Loucy (cell line): ENCODE measurements around the gene POM121C.
"Not testable (repeated sequence)": the region's sequence is repeated elsewhere in the genome, so short reads cannot be mapped to it uniquely, and the experiment has no call there.

Experiments used
- H2AFZ ChIP-seq: fragments of 200-600 bp; sonication (generic); 2 replicates; pipeline ENCODE4 v1.6.0; 2016; ENCODE audit warnings: antibody characterized with exemption, mild to moderate bottlenecking, low read length, moderate library complexity
- H3F3A ChIP-seq: fragments of 200-600 bp; 2 replicates; pipeline ENCODE4 v1.6.0; 2016; ENCODE audit warnings: antibody characterized with exemption, low read depth, mild to moderate bottlenecking
- H3K27me3 ChIP-seq: fragments of 200-600 bp; sonication (generic); 2 replicates; pipeline ENCODE4 v1.6.1; 2014; ENCODE audit warnings: low read length, mild to moderate bottlenecking; ENCODE audit not compliant: insufficient read depth, poor library complexity, severe bottlenecking
- H3K36me3 ChIP-seq: fragments of 200-600 bp; sonication (generic); 2 replicates; pipeline ENCODE4 v1.6.1; 2016; ENCODE audit warnings: low read length; ENCODE audit not compliant: insufficient read depth
- H3K4me1 ChIP-seq: fragments of 200-600 bp; sonication (generic); 2 replicates; pipeline ENCODE4 v1.5.1; 2014; ENCODE audit warnings: low read length, mild to moderate bottlenecking; ENCODE audit not compliant: insufficient read depth, poor library complexity, severe bottlenecking
- H3K4me2 ChIP-seq: fragments of 200-600 bp; sonication (generic); 2 replicates; pipeline ENCODE4 v1.6.0; 2014; ENCODE audit warnings: antibody characterized with exemption, low read length, low read depth, mild to moderate bottlenecking; ENCODE audit not compliant: poor library complexity, severe bottlenecking
- H3K4me3 ChIP-seq: fragments of 200-600 bp; sonication (generic); 2 replicates; pipeline ENCODE4 v1.5.1; 2014; ENCODE audit warnings: low read length, mild to moderate bottlenecking, mixed read lengths; ENCODE audit not compliant: poor library complexity, severe bottlenecking
- H3K79me2 ChIP-seq: fragments of 200-600 bp; sonication (generic); 2 replicates; pipeline ENCODE4 v1.6.1; 2014; ENCODE audit warnings: low read length; ENCODE audit not compliant: insufficient read depth
- H3K9ac ChIP-seq: fragments of 200-600 bp; sonication (generic); 2 replicates; pipeline ENCODE4 v1.6.0; 2014; ENCODE audit warnings: mild to moderate bottlenecking, low read depth, low read length, moderate library complexity; ENCODE audit not compliant: poor library complexity, severe bottlenecking
- H3K9me2 ChIP-seq: fragments of 200-600 bp; sonication (generic); replicated peaks from 2 replicates; pipeline ENCODE4 v1.6.1; 2016; ENCODE audit warnings: low read depth, low read length, mixed read lengths
- H3K9me3 ChIP-seq: fragments of 200-600 bp; sonication (generic); 2 replicates; pipeline ENCODE4 v1.6.1; 2014; ENCODE audit warnings: mild to moderate bottlenecking, antibody characterized with exemption, low read length, low read depth; ENCODE audit not compliant: insufficient read depth
- H4K20me1 ChIP-seq: fragments of 200-600 bp; sonication (generic); 2 replicates; pipeline ENCODE4 v1.6.0; 2014; ENCODE audit warnings: antibody characterized with exemption, low read length, mild to moderate bottlenecking; ENCODE audit not compliant: insufficient read depth, poor library complexity, severe bottlenecking

Gene POM121C

DNA sequence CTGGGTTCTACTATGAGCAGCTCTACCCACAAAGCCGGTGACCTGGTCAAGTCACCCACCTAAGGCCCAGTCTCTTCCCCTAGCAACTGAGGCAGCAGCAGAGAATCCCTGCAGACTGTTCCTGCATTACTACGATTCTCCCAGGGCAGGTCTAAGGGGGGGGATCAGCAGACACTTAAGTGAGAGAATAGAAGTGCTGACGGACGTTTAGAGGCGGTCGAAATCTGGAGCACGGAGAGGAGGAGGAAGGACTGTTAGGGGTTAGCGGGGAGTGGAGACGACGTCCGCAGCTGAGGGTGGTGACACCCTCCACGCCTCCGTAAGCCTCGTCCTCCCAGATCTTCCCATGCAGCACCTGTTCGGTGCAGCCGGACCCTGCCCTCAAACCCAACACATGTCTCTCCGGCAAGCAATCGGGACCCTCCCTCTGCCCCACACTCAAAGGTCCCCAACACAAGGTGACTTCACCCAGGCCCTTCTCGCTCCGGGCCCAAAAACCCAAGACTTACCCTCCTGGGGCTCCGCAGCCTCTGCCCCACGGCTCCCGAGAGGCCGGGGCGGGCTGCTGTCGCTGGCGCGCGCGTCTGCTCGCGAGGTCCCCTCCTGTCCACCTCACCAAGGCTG, 632 bp downstream of the POM121C start:
- H4K20me1 ChIP-seq, H3F3A ChIP-seq, H3K9me2 ChIP-seq, H3K36me3 ChIP-seq, H2AFZ ChIP-seq, H3K9me3 ChIP-seq, H3K27me3 ChIP-seq, H3K4me1 ChIP-seq: not testable (repeated sequence)
- peak overlapping the region; percentile 42 for H3K4me2 ChIP-seq
- peaks cover 21% of the 10 kb centered on the region; the same call in 1 of the 2 replicates for H3K79me2 ChIP-seq
- H3K9ac ChIP-seq: peak overlapping the region; percentile 64
- peak overlapping the region; percentile 75 for H3K4me3 ChIP-seq

DNA sequence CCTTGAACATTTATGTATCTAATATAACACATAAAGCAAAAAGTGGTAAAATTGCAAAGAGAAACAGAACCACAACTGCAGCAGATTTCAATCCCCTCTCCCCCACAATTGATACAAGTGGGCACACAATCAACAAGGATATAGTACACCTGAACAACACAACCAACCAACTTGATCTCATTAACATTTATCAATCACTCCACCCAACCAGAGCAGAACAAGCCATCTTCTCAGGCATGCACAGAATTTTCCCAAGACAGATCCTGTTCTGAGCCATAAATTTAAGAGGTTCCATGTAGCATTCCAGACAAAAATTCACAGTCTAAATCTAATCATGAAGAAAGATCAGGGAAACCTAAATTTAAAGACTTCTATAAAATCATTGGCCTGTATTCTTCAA, 5.8 kb downstream of the POM121C start:
- not testable (repeated sequence) for H3K4me1 ChIP-seq, H3K9me3 ChIP-seq, H3F3A ChIP-seq, H4K20me1 ChIP-seq, H3K36me3 ChIP-seq, H3K9ac ChIP-seq, H3K9me2 ChIP-seq, H2AFZ ChIP-seq, H3K4me2 ChIP-seq, H3K27me3 ChIP-seq, H3K4me3 ChIP-seq
- H3K79me2 ChIP-seq: peaks cover 26% of the 10 kb centered on the region; the same call in 1 of the 2 replicates

DNA sequence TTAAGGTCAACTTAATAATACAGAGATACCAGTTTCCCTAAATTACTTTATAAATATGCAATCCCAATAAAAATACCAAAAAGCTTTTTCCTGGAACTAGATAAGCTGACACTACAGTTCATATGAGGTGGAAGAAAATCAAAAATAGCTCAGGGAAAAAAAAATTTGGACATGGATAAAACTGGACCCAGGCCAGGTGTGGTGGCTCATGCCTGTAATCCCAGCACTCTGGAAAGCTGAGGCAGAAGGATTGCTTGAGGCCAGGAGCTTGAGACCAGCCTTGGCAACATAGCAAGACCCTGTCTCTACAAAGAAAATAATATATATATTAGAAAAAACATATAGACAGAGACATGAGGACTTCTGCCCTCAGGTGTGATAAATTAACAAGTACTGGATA, 8.6 kb downstream of the POM121C start:
- H2AFZ ChIP-seq: not testable (repeated sequence)
- peaks cover 15% of the 10 kb centered on the region; the same call in 1 of the 2 replicates for H3K79me2 ChIP-seq

DNA sequence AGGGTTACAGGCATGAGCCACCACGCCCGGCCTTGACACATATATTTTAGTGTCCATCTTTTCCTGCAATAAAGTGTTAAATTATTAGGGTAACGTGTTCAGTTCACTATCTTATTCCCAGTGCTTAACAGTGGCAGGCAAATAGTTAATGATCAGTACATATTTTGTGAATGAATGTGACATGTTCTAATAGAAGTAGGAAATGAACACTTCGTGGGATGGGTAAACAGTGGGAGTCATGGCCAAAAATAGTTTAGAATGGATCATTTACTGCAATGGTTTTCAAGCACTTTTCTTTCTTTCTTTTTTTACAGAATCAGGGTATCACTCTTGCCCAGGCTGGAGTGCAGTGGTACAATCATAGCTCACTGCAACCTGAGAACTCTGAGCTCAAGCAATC, 15.9 kb downstream of the POM121C start:
- H3K9me2 ChIP-seq, H3K9ac ChIP-seq, H3K4me2 ChIP-seq, H3K27me3 ChIP-seq, H3F3A ChIP-seq, H3K9me3 ChIP-seq, H4K20me1 ChIP-seq, H3K4me3 ChIP-seq, H2AFZ ChIP-seq, H3K4me1 ChIP-seq, H3K79me2 ChIP-seq: not testable (repeated sequence)
- peaks cover 30% of the 10 kb centered on the region; the same call in 1 of the 2 replicates for H3K36me3 ChIP-seq

More for the DNA sequence above, 8.6 kb downstream of the POM121C start:
- H3K4me3 ChIP-seq, H3K9me2 ChIP-seq, H3K4me1 ChIP-seq, H3K27me3 ChIP-seq, H4K20me1 ChIP-seq, H3F3A ChIP-seq, H3K9ac ChIP-seq, H3K4me2 ChIP-seq, H3K9me3 ChIP-seq: not testable (repeated sequence)
- H3K36me3 ChIP-seq: peaks cover 10% of the 10 kb centered on the region; the same call in 1 of the 2 replicates

DNA sequence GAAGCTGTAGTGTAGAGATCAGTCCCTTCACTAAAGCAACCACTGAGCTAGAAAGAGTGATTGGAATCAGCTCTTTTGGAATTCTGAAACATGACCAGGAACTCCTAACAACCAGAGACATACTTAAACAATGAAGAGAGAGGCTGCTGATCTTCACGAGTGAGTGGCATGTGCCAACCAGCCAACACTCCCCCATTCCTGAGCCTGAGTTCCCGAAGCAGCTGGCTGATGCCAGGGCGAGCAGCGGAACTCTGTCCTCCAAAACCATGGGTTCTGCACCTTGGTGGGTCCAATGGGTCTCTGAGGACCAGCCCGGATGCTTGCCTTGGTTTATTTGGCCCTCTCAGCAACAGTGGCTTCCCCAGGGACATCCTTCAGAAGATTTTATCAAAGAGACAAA, 25.6 kb downstream of the POM121C start:
- H3K36me3 ChIP-seq, H3K79me2 ChIP-seq, H3K9me3 ChIP-seq, H4K20me1 ChIP-seq, H3K9me2 ChIP-seq, H3K27me3 ChIP-seq, H3K4me2 ChIP-seq, H3K4me3 ChIP-seq, H3K9ac ChIP-seq, H3K4me1 ChIP-seq, H3F3A ChIP-seq, H2AFZ ChIP-seq: not testable (repeated sequence)

DNA sequence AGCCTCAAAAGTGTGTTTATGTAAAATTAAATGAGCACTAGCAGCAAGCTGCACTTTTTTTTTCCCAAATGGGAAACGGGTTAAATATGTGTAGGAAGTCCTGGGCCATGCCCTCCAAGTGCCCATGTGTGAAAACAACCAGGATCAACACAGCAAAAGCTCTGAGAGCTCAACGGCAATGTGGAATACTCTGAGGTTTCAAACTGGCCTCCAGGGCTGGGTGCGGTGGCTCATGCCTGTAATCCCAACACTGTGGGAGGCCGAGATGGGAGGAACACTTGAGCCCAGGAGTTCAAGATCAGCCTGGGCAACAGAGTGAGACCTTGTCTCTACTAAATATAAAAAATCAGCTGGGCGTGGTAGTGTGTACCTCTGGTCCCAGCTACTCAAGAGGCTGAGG, 28.1 kb downstream of the POM121C start:
- not testable (repeated sequence) for H3K9ac ChIP-seq, H3K27me3 ChIP-seq, H4K20me1 ChIP-seq, H3K4me1 ChIP-seq, H3F3A ChIP-seq, H3K79me2 ChIP-seq, H3K9me3 ChIP-seq, H2AFZ ChIP-seq, H3K4me2 ChIP-seq, H3K4me3 ChIP-seq, H3K9me2 ChIP-seq, H3K36me3 ChIP-seq

DNA sequence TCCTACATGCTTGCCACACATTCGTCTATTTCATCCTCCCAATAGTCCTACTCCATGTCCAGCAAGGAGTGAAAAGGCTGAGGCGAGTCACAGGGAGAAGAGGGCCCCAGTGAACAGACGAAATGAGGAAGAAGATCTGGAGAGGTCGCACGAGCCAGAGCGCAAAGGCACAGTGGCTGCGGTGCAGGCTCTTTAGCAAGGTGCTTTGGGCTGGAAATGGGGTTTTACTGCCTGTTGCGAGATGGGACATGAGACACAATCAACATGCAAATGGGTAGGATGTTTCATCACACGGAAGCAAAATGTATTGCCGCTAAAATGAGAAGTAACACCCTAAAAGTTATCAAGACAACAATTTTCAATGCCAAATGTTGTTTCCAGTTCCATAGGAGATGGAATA, 29.7 kb downstream of the POM121C start:
- not testable (repeated sequence) for H2AFZ ChIP-seq, H4K20me1 ChIP-seq, H3K9ac ChIP-seq, H3F3A ChIP-seq, H3K4me1 ChIP-seq, H3K9me3 ChIP-seq, H3K79me2 ChIP-seq, H3K27me3 ChIP-seq, H3K36me3 ChIP-seq, H3K9me2 ChIP-seq, H3K4me2 ChIP-seq, H3K4me3 ChIP-seq
